Stimulated activated CD8-positive, alpha-beta memory T cell treated with anti-CD3 and anti-CD28 coated beads, Interleukin-15, amount 100 ng/mL, for 48 hours (primary cell): ENCODE measurements around the gene MOGAT1.
"Not testable (repeated sequence)": the region's sequence is repeated elsewhere in the genome, so short reads cannot be mapped to it uniquely, and the experiment has no call there.

Experiments
- DNase-seq, 2 donors: peaks; one replicate each; pipeline ENCODE4 v3.0.0-alpha.2; 2020; ENCODE audit warnings: low read depth in 2 of 2

Gene MOGAT1

DNA sequence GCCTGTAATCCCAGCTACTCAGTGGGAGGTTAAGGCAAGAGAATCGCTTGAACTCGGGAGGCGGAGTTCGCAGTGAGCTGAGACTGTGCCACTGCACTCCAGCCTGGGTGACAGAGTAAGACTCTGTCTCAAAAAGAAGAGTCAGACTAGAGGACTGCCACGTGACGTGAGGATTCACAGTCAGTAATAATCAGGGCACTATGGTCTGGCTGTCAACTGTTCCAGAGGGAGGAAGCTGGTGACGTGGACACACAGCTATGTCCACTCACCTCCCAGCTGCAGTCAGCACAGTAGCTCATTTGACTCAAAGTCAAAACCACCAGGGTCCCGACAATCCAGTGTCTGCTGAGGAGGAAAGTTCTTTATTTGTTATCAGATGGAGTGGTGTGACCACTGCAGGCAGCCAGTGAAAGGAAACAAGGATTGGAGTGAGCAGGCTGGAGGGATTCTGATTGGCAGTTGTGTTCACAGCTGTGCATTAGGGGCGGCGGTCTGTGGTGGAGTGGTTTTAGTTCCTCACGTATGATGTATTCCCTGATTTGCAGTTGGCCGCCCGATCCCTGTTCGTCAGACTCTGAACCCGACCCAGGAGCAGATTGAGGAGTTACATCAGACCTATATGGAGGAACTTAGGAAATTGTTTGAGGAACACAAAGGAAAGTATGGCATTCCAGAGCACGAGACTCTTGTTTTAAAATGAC is 37.9 kb downstream of the MOGAT1 start:
- no peak for DNase-seq

GRCh38 chr2:222710736-222711135 is 39.3 kb downstream of the MOGAT1 start:
- no peak for DNase-seq

GRCh38 chr2:222711315-222711940 is 40.0 kb downstream of the MOGAT1 start:
- no peak for DNase-seq

DNA sequence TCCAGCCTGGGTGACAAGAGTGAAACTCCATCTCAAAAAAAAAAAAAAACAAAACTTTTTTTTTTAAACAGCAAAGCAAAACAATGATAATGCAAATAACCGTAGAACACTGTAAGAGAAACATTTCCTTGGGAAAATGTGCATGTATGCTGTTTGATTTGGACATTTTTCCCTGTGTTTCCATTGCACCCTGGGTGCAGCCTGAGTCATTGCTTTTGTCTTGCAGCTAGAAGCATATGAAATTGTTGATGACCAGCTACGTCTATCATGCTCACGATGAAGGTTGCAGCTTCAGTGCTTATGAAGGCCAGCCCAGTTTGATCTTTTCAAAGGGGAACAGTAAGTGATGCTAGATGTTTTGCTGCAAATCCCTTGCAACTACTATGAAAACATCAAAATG is 41.5 kb downstream of the MOGAT1 start:
- DNase-seq, result no peak

- DNase-seq, result no peak
Observed at GRCh38 chr2:222714361-222715241, 43.1 kb downstream of the MOGAT1 start.

GRCh38 chr2:222715742-222716141 is 44.3 kb downstream of the MOGAT1 start:
- no peak for DNase-seq

GRCh38 chr2:222719787-222720186 is 48.3 kb downstream of the MOGAT1 start:
- DNase-seq, result not testable (repeated sequence)

- DNase-seq, result not testable (repeated sequence)
Observed at GRCh38 chr2:222721597-222721996, 50.1 kb downstream of the MOGAT1 start.

- DNase-seq, result no peak
Observed at GRCh38 chr2:222722327-222722946, 51.0 kb downstream of the MOGAT1 start.

DNA sequence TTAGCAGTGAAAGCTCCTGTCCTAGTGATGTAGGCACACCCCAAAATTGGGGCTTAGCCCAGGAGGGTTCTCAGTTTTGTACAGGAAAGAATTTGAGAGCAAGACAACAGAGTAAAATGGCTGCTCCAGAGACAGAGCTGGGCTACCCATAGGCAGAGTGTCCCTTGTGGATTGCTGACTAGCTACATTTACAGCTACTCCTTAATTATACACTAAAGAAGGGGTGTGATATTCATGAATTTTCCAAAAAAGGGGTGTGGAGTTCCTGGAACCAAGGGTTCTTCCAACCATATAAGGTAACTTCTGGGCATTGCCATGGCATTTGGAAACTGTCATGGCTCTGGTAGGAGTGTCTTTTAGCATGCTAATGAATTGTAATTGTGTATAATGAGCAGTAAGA is 52.8 kb downstream of the MOGAT1 start:
- no peak for DNase-seq

DNA sequence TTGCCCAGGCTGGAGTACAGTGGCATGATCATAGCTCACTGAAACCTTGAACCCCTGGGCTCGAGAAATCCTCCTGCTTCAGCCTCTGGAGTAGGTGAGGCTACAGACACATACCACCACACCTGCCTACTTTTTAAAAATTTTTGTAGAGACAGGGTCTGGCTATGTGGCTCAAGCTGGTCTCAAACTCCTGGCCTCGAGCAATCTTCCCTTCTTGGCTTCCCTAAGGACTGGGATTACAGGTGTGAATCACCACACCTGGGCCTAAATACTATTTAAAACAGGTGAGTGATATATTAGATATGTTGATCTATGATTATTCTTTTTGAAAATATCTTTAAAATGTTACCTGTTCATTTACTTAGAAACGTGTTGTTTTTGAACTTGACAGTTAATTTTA is 57.2 kb downstream of the MOGAT1 start:
- DNase-seq, result no peak

GRCh38 chr2:222730366-222730999 is 59.0 kb downstream of the MOGAT1 start:
- no peak for DNase-seq

DNA sequence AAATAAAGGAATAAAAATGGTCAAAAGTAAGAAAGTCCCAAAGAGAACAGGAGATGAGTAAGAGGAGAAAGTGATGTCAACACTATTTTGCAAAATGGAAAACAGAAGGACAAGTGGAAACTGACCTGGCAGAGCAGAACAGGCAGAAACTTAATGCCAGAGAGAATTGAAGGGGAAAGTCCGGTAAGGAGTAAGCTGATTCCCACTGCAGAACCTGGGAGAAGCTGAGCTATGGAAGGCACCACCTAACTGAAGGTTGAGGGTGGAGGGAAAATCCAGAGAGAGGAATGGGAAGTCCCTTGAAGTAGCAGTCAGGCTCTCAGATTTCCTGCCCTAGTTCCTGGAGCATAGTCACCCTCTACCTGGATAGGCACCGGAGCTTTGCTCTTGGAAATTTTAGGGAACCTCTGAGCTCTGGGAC is 59.8 kb downstream of the MOGAT1 start:
- no peak for DNase-seq

DNA sequence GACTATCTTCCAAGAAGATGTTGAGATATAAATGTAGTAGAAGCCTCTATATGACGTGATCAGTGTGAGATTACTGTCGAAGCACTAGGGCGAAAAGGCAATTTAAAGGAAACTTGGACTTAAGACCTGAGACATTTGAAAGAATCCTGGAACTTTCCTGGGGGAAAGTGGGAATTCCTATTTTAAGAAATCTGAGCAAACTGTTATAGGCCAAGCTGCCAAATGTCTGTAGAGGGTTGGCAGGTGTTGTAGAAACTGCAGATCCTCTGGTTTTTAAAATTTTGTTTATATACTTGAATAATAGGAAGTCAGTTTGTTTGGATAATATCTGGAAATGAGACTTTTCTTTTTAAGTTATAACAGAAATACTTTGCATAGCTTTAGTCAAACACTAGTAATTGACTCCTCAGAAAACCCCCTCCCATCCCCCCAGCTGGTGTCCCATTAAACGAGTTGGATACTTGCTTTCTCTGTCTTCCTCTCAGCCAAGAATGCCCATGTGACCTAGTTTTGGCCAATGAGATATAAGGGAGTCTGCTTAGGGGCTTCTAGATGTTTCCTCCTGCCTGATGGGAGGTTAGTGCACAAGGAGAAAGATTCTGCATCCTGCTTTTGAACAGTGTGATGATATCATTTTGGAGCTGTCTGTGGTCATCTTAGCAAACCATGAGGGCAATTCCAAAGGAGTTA is 61.2 kb downstream of the MOGAT1 start:
- no peak for DNase-seq

- DNase-seq, result no peak
Observed at GRCh38 chr2:222733470-222733845, 62.0 kb downstream of the MOGAT1 start.

DNA sequence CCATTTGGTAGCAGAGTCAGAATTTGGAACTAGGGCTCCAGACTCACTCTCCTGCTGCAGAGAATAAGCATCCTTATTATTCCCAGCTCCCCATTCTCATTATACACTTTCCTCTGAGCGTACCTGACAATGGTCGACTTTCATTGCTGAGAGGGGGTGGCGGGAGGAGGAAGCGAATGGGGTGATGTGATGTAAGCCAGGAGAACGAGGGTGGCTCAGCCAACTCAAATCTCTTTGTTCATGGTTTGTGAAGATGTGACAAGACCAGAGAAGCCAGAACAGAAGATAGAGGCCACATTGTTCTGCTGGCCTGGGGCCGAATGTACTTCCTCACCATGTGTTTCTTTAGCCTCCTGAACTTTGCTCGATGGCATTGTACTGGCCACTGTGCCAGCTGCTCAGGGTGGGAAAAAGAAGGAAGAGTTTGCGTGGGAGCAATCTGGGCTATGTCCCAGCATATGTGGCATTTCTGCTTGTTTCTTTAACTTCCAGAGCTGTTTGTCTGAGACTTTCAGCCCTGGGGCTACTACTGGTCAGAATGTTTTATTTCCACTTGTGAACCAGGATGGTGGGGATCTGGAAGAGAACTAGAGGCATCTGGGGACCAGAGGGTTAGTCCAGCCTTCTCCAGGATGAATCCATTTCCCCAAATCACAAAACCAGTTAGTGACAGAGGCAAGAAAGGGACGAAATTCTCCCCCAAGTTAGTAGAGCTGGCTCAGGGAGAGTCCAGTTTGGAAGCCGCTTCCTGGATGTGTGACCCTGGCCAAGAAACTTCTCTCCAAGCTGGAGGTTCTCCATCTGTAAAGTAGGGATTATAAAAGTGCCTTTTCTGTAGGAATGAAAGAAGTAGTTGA is 62.6 kb downstream of the MOGAT1 start:
- no peak for DNase-seq

DNA sequence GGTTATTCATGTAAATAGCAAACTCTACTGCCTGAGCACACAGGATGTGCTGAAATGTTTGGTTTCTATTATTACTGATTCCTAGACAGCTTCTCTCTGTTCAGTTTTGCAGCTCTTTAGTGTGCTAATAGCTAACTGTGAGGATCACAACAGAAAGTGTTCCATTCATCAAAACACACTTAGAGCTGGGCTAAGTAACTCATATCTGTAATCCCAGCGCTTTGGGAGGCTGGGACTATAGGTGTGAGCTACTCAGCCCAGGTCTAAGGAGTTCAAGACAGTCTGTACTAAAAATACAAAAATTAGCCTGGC is 63.2 kb downstream of the MOGAT1 start:
- DNase-seq, result no peak

DNA sequence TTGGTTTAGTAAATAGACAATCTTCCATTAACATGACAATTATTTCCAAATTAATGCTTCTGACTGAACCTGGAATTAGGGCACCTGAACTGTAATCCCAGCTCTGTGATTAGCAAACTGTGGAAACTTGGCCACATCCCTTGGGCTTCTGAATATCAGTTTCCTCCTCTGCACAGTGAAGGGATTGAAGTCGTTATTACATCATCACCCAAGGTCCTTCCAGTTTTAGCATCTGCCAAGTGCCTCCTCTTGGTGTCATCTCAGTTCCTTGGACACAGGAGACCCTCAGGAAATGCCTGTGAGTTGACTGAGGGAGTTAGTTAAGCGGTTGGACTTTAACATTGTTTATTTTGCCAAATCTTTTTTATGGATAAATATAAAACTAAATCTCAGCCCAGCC is 64.8 kb downstream of the MOGAT1 start:
- DNase-seq, result no peak

- DNase-seq, result no peak
Observed at GRCh38 chr2:222736924-222737323, 65.5 kb downstream of the MOGAT1 start.

- no peak for DNase-seq
Observed at GRCh38 chr2:222738312-222738711, 66.9 kb downstream of the MOGAT1 start.
